Measurements from ENCODE around the gene ISLR2. TPM values are rescaled to one million over a fixed set of nuclear protein-coding genes. Genes with fewer than 3 reads are reported as not detected.

The ISLR2 gene
- total and polyA plus RNA-seq, 2 experiments from 2014 or later, result 0.20 TPM; not detected in 1

- Histone ChIP-seq H4K20me1 (ENCODE audit: insufficient read depth) (no peaks in the 10 kb centered on the region), H2AFZ (no peak overlapping the region), H3F3A (ENCODE audit: insufficient read depth) (no peaks in the 10 kb centered on the region), H3K79me2 (ENCODE audit: insufficient read depth) (no peaks in the 10 kb centered on the region), H3K9ac (no peak overlapping the region), H3K9me3 (ENCODE audit: low read depth) (no peaks in the 10 kb centered on the region), H3K4me1 (ENCODE audit: insufficient read depth) (no peaks in the 10 kb centered on the region), H3K36me3 (ENCODE audit: low read depth) (no peaks in the 10 kb centered on the region), H3K9me2 (ENCODE audit: insufficient read depth) (no peaks in the 10 kb centered on the region), H3K27me3 (replicated peaks; ENCODE audit: insufficient read depth) (peaks cover 63% of the 10 kb centered on the region), H3K27ac (no peak overlapping the region), H3K4me3 (no peak overlapping the region), H3K4me2 (ENCODE audit: unreplicated experiment) (no peak overlapping the region)
- DNase-seq, result no peak
- WGBS, 2 experiments (ENCODE audit: low coverage in 1 of 2, low lambda C conversion rate in 2 of 2, missing lambda C conversion rate in 2 of 2), result 39 to 49% methylated on average over 6 of the region's 6 CpGs
- TF ChIP-seq EZH2phosphoT487 (IDR thresholded peaks at IDR 0.05; ENCODE audit: insufficient read depth, low read depth), result no peak
- no peak for TF ChIP-seq EZH2 (IDR thresholded peaks at IDR 0.05; ENCODE audit: insufficient read depth, poor library complexity, severe bottlenecking)
- in situ Hi-C loops (cut with MboI), result no loop called here
Observed at GRCh38 chr15:74121858-74122257, 8.5 kb upstream of the ISLR2 start.

GRCh38 chr15:74122403-74123130 lies 7.8 kb upstream of the ISLR2 start:
- H4K20me1 ChIP-seq (ENCODE audit: insufficient read depth), result no peaks in the 10 kb centered on the region
- peaks cover 63% of the 10 kb centered on the region for H3K27me3 ChIP-seq (replicated peaks; ENCODE audit: insufficient read depth)
- H2AFZ ChIP-seq, result no peak overlapping the region
- no peak for DNase-seq
- no peak overlapping the region for H3K4me2 ChIP-seq (ENCODE audit: unreplicated experiment)
- no peaks in the 10 kb centered on the region for H3K4me1 ChIP-seq (ENCODE audit: insufficient read depth)
- H3K79me2 ChIP-seq (ENCODE audit: insufficient read depth), result no peaks in the 10 kb centered on the region
- no peak overlapping the region for H3K9ac ChIP-seq
- no peaks in the 10 kb centered on the region for H3F3A ChIP-seq (ENCODE audit: insufficient read depth)
- TF ChIP-seq EZH2phosphoT487 (IDR thresholded peaks at IDR 0.05; ENCODE audit: insufficient read depth, low read depth) (no peak), EZH2 (IDR thresholded peaks at IDR 0.05; ENCODE audit: insufficient read depth, poor library complexity, severe bottlenecking) (no peak)
- WGBS, 2 experiments (ENCODE audit: low coverage in 1 of 2, low lambda C conversion rate in 2 of 2, missing lambda C conversion rate in 2 of 2), result 52 to 58% methylated on average over 5 of the region's 5 CpGs
- no peaks in the 10 kb centered on the region for H3K36me3 ChIP-seq (ENCODE audit: low read depth)
- H3K9me3 ChIP-seq (ENCODE audit: low read depth), result no peaks in the 10 kb centered on the region
- H3K9me2 ChIP-seq (ENCODE audit: insufficient read depth), result no peaks in the 10 kb centered on the region
- no peak overlapping the region for H3K27ac ChIP-seq
- no peak overlapping the region for H3K4me3 ChIP-seq
- in situ Hi-C loops (cut with MboI), result no loop called here

- 63 to 68% methylated on average over 4 of the region's 4 CpGs for WGBS, 2 experiments (ENCODE audit: low coverage in 1 of 2, low lambda C conversion rate in 2 of 2, missing lambda C conversion rate in 2 of 2)
- peaks cover 65% of the 10 kb centered on the region for H3K27me3 ChIP-seq (replicated peaks; ENCODE audit: insufficient read depth)
- in situ Hi-C loops (cut with MboI), result no loop called here
Observed at GRCh38 chr15:74123131-74123429, 7.3 kb upstream of the ISLR2 start.

GRCh38 chr15:74123658-74124057 lies 6.7 kb upstream of the ISLR2 start:
- no peaks in the 10 kb centered on the region for H3K79me2 ChIP-seq (ENCODE audit: insufficient read depth)
- peaks cover 4% of the 10 kb centered on the region; the same call in 1 of the 2 replicates for H3K4me1 ChIP-seq (ENCODE audit: insufficient read depth)
- in situ Hi-C loops (cut with MboI), result no loop called here
- WGBS, 2 experiments (ENCODE audit: low coverage in 1 of 2, low lambda C conversion rate in 2 of 2, missing lambda C conversion rate in 2 of 2), result 40 to 48% methylated on average over 4 of the region's 4 CpGs
- no peaks in the 10 kb centered on the region for H3F3A ChIP-seq (ENCODE audit: insufficient read depth)
- no peak overlapping the region for H3K27ac ChIP-seq
- H4K20me1 ChIP-seq (ENCODE audit: insufficient read depth), result no peaks in the 10 kb centered on the region
- no peaks in the 10 kb centered on the region for H3K9me3 ChIP-seq (ENCODE audit: low read depth)
- H3K36me3 ChIP-seq (ENCODE audit: low read depth), result no peaks in the 10 kb centered on the region
- peaks cover 71% of the 10 kb centered on the region for H3K27me3 ChIP-seq (replicated peaks; ENCODE audit: insufficient read depth)
- no peak overlapping the region for H3K9ac ChIP-seq
- no peak overlapping the region for H2AFZ ChIP-seq
- no peak for TF ChIP-seq EZH2phosphoT487 (IDR thresholded peaks at IDR 0.05; ENCODE audit: insufficient read depth, low read depth)
- no peak for TF ChIP-seq EZH2 (IDR thresholded peaks at IDR 0.05; ENCODE audit: insufficient read depth, poor library complexity, severe bottlenecking)
- no peak overlapping the region for H3K4me3 ChIP-seq
- H3K9me2 ChIP-seq (ENCODE audit: insufficient read depth), result no peaks in the 10 kb centered on the region
- no peak overlapping the region for H3K4me2 ChIP-seq (ENCODE audit: unreplicated experiment)
- DNase-seq, result no peak

More at GRCh38 chr15:74123131-74123429, 7.3 kb upstream of the ISLR2 start:
- H3K27ac ChIP-seq, result no peak overlapping the region
- no peaks in the 10 kb centered on the region for H3F3A ChIP-seq (ENCODE audit: insufficient read depth)
- no peaks in the 10 kb centered on the region for H3K9me2 ChIP-seq (ENCODE audit: insufficient read depth)
- H3K36me3 ChIP-seq (ENCODE audit: low read depth), result no peaks in the 10 kb centered on the region
- DNase-seq, result no peak
- no peak overlapping the region for H3K4me2 ChIP-seq (ENCODE audit: unreplicated experiment)
- H3K4me3 ChIP-seq, result no peak overlapping the region
- no peak for TF ChIP-seq EZH2phosphoT487 (IDR thresholded peaks at IDR 0.05; ENCODE audit: insufficient read depth, low read depth)
- no peak for TF ChIP-seq EZH2 (IDR thresholded peaks at IDR 0.05; ENCODE audit: insufficient read depth, poor library complexity, severe bottlenecking)
- H3K79me2 ChIP-seq (ENCODE audit: insufficient read depth), result no peaks in the 10 kb centered on the region
- H3K4me1 ChIP-seq (ENCODE audit: insufficient read depth), result peaks cover 3% of the 10 kb centered on the region; the same call in 1 of the 2 replicates
- no peak overlapping the region for H3K9ac ChIP-seq
- no peaks in the 10 kb centered on the region for H4K20me1 ChIP-seq (ENCODE audit: insufficient read depth)
- H3K9me3 ChIP-seq (ENCODE audit: low read depth), result no peaks in the 10 kb centered on the region
- no peak overlapping the region for H2AFZ ChIP-seq

All from GM23248 (cell line).